HCT116 (cell line): ENCODE measurements around the gene GNPTG.

ENCODE experiments used
- ELF1 ChIP-seq: IDR thresholded peaks from 2 replicates; pipeline ENCODE4 v1.6.1; 2012; ENCODE audit warnings: low read depth, borderline replicate concordance
- EZH2 ChIP-seq: fragments of 200-600 bp; sonication (generic); IDR thresholded peaks from 2 replicates; pipeline ENCODE4 v1.6.1; 2017; ENCODE audit warnings: antibody characterized with exemption, mixed run types
- JUND ChIP-seq: IDR thresholded peaks from 2 replicates; pipeline ENCODE4 v1.6.1; 2012
- POLR2A ChIP-seq: IDR thresholded peaks from 2 replicates; pipeline ENCODE4 v1.7.0; 2011; ENCODE audit warnings: borderline replicate concordance; ENCODE audit not compliant: insufficient read depth, insufficient read length; ENCODE audit errors: extremely low read depth
- SP1 ChIP-seq: IDR thresholded peaks from 2 replicates; pipeline ENCODE4 v1.6.1; 2012; ENCODE audit warnings: low read depth
- YY1 ChIP-seq: IDR thresholded peaks from 2 replicates; pipeline ENCODE4 v1.6.1; 2011; ENCODE audit warnings: low read length, low read depth, moderate library complexity, mild to moderate bottlenecking; ENCODE audit not compliant: insufficient replicate concordance; ENCODE audit errors: extremely low read depth
- TF ChIP-seq, protein P1 (sequence below), 3 experiments: fragments of 200-600 bp in 1 of 3; sonication (generic) in 1 of 3; IDR thresholded peaks in 2 of 3; conservative IDR thresholded peaks in 1 of 3; 2 replicates each; pipeline ENCODE4 v1.5.1; 2012 to 2017; ENCODE audit warnings: low read depth in 2 of 3, low read length in 2 of 3, antibody characterized with exemption in 1 of 3, borderline replicate concordance in 1 of 3, control low read depth in 1 of 3, mild to moderate bottlenecking in 1 of 3, mixed read lengths in 1 of 3, mixed run types in 1 of 3, moderate library complexity in 1 of 3; ENCODE audit not compliant: insufficient read depth in 1 of 3
- TF ChIP-seq, protein P2 (sequence below): IDR thresholded peaks from 2 replicates; pipeline ENCODE4 v1.6.1; 2012; ENCODE audit warnings: low read depth
- TF ChIP-seq, protein P3 (sequence below): IDR thresholded peaks from 2 replicates; pipeline ENCODE4 v1.6.1; 2012

DNA sequence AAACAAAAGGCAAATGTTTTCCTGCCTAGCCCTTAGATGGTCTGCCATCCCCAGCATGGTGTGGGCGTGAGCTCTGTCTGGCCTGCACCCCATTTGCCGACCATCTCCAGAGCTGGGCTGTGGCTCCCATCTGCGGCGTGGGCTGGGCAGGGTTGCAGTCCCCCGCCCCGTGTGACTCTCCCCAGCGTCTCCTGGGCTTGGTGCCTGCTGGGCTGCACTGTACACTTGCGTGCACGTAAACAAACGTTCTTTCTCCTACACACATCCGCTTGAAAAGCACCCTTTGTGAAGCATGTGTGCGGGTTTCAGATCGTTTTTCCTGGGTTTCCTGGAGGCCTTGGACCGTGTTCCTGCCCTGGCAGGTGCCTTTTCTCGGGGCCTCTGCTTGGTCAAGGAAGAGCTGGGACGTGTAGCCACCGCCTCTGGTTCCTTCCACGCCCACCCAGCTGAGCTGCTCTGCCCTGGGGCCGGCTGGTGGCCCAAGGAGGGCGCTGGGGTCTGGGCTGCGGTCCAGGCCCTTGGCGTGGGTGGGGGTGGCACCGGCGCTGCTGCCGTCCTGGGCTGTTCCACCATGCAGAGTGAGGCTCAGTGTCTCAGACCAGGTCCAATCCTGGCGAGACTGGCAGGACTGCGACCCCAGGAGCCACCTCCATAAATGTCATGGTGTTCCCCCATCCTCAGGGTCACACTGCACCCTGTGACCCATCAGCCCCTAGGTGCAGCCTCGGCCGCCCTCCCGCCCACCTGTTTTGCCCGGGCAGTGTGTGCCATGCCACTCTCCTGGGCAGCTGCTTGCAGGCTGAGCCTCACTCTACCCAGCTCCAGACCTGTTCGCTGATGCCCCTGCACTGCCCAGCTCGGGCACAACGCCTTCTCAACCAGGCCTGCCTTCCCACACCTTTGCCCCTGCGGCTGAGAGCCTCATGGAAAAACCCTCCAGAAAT lies 28.2 kb upstream of the GNPTG start:
- TF ChIP-seq, protein P1, sequence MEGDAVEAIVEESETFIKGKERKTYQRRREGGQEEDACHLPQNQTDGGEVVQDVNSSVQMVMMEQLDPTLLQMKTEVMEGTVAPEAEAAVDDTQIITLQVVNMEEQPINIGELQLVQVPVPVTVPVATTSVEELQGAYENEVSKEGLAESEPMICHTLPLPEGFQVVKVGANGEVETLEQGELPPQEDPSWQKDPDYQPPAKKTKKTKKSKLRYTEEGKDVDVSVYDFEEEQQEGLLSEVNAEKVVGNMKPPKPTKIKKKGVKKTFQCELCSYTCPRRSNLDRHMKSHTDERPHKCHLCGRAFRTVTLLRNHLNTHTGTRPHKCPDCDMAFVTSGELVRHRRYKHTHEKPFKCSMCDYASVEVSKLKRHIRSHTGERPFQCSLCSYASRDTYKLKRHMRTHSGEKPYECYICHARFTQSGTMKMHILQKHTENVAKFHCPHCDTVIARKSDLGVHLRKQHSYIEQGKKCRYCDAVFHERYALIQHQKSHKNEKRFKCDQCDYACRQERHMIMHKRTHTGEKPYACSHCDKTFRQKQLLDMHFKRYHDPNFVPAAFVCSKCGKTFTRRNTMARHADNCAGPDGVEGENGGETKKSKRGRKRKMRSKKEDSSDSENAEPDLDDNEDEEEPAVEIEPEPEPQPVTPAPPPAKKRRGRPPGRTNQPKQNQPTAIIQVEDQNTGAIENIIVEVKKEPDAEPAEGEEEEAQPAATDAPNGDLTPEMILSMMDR (IDR thresholded peaks at IDR 0.05 in 2 of 3, conservative IDR thresholded peaks at IDR 0.05 in 1 of 3; ENCODE audit: borderline replicate concordance in 1 of 3, insufficient read depth in 1 of 3, low read depth in 2 of 3, low read length in 2 of 3) = no peak
- no peak for TF ChIP-seq POLR2A
- TF ChIP-seq YY1 = no peak
- TF ChIP-seq, protein P2, sequence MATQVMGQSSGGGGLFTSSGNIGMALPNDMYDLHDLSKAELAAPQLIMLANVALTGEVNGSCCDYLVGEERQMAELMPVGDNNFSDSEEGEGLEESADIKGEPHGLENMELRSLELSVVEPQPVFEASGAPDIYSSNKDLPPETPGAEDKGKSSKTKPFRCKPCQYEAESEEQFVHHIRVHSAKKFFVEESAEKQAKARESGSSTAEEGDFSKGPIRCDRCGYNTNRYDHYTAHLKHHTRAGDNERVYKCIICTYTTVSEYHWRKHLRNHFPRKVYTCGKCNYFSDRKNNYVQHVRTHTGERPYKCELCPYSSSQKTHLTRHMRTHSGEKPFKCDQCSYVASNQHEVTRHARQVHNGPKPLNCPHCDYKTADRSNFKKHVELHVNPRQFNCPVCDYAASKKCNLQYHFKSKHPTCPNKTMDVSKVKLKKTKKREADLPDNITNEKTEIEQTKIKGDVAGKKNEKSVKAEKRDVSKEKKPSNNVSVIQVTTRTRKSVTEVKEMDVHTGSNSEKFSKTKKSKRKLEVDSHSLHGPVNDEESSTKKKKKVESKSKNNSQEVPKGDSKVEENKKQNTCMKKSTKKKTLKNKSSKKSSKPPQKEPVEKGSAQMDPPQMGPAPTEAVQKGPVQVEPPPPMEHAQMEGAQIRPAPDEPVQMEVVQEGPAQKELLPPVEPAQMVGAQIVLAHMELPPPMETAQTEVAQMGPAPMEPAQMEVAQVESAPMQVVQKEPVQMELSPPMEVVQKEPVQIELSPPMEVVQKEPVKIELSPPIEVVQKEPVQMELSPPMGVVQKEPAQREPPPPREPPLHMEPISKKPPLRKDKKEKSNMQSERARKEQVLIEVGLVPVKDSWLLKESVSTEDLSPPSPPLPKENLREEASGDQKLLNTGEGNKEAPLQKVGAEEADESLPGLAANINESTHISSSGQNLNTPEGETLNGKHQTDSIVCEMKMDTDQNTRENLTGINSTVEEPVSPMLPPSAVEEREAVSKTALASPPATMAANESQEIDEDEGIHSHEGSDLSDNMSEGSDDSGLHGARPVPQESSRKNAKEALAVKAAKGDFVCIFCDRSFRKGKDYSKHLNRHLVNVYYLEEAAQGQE = no peak
- TF ChIP-seq EZH2 = no peak
- no peak for TF ChIP-seq SP1
- TF ChIP-seq ELF1 = no peak
- TF ChIP-seq, protein P3, sequence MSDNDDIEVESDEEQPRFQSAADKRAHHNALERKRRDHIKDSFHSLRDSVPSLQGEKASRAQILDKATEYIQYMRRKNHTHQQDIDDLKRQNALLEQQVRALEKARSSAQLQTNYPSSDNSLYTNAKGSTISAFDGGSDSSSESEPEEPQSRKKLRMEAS = no peak
- no peak for TF ChIP-seq JUND
